ENCODE results near the gene SCN5A. TPM values are rescaled to one million over a fixed set of nuclear protein-coding genes. Genes with fewer than 3 reads are reported as not detected.

SCN5A gene
- total RNA-seq, 1 donor from 2014 or later, result 3.5 TPM

DNA sequence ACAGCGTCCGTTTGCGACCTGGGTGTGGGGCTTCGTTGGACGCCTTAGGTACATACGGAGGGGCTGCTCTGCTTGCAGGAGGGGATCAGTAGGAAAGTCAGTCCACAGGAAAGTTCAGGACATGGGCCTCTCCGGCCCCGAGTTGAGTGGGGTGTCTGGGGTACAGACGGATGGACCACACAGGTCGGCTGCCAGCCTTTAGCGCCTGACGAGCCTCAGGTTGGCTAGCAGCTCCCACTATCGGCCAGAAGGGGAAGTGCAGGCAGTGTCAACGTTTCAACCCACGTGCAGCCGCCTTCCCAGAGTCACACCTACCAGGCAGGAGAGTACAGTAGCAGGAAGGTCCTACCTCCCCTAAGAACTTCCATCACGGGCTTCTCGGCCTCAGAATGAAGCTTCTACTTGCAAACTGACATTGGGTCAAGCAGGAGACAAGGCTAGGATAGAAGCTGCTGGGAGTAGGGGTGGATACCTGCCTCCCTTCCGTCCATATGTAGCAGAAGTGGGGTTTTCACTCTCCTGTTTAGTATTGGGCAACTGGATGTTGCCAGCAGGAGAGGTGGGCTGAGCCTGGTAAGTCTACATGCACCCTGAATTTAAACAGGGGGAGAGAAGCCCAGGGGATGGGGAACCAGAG lies 1.8 kb upstream of the SCN5A start:
- H3K36me3 Mint-ChIP-seq, result no peaks in the 10 kb centered on the region
- DNase-seq (ENCODE audit: extremely low spot score, unreplicated experiment), result no peak
- TF ChIP-seq, protein P1, sequence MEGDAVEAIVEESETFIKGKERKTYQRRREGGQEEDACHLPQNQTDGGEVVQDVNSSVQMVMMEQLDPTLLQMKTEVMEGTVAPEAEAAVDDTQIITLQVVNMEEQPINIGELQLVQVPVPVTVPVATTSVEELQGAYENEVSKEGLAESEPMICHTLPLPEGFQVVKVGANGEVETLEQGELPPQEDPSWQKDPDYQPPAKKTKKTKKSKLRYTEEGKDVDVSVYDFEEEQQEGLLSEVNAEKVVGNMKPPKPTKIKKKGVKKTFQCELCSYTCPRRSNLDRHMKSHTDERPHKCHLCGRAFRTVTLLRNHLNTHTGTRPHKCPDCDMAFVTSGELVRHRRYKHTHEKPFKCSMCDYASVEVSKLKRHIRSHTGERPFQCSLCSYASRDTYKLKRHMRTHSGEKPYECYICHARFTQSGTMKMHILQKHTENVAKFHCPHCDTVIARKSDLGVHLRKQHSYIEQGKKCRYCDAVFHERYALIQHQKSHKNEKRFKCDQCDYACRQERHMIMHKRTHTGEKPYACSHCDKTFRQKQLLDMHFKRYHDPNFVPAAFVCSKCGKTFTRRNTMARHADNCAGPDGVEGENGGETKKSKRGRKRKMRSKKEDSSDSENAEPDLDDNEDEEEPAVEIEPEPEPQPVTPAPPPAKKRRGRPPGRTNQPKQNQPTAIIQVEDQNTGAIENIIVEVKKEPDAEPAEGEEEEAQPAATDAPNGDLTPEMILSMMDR (conservative IDR thresholded peaks at IDR 0.05), result peak; percentile 95
- H3K4me1 Mint-ChIP-seq (ENCODE audit: unreplicated experiment), result peaks cover 7% of the 10 kb centered on the region
- no peak overlapping the region for H3K4me3 Mint-ChIP-seq
- H3K9me3 Mint-ChIP-seq, result no peaks in the 10 kb centered on the region
- no peak overlapping the region for H3K27ac Mint-ChIP-seq
- peaks cover 24% of the 10 kb centered on the region for H3K27me3 Mint-ChIP-seq

DNA sequence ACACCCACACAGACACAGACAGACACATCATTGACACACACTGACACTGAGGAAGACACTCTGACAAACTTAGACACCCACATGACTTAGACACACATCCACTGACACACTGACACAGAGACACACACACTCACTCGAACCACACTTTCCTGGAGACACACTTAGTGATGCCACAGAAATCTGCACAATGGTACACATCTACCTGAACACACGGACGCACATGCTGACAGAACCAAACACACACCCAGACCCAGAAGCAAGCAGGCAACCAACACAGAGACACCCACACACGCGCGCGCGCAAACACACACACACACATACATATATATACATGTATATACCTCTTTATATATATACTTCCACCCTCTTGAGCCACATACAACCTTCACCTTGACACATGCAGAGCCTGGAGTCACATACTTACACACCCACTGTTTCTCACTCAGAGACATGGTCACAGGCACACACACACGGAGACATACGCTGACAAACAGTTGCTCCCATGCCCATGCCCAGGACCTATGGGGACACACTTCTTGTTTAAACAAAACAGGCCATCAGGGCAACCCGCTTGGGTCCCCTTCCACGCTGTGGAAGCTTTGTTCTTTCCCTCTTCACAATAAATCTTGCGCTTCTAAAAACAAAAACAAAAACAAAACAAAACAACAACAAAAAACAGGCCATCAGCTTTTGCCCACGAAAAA lies 913 bp upstream of the SCN5A start:
- peaks cover under 1% of the 10 kb centered on the region for H3K4me1 Mint-ChIP-seq (ENCODE audit: unreplicated experiment)
- H3K27me3 Mint-ChIP-seq, result peaks cover 17% of the 10 kb centered on the region
- H3K27ac Mint-ChIP-seq, result no peak overlapping the region
- no peaks in the 10 kb centered on the region for H3K36me3 Mint-ChIP-seq
- no peak overlapping the region for H3K4me3 Mint-ChIP-seq
- TF ChIP-seq, protein P1 (conservative IDR thresholded peaks at IDR 0.05), result no peak
- no peaks in the 10 kb centered on the region for H3K9me3 Mint-ChIP-seq
- no peak for DNase-seq (ENCODE audit: extremely low spot score, unreplicated experiment)

DNA sequence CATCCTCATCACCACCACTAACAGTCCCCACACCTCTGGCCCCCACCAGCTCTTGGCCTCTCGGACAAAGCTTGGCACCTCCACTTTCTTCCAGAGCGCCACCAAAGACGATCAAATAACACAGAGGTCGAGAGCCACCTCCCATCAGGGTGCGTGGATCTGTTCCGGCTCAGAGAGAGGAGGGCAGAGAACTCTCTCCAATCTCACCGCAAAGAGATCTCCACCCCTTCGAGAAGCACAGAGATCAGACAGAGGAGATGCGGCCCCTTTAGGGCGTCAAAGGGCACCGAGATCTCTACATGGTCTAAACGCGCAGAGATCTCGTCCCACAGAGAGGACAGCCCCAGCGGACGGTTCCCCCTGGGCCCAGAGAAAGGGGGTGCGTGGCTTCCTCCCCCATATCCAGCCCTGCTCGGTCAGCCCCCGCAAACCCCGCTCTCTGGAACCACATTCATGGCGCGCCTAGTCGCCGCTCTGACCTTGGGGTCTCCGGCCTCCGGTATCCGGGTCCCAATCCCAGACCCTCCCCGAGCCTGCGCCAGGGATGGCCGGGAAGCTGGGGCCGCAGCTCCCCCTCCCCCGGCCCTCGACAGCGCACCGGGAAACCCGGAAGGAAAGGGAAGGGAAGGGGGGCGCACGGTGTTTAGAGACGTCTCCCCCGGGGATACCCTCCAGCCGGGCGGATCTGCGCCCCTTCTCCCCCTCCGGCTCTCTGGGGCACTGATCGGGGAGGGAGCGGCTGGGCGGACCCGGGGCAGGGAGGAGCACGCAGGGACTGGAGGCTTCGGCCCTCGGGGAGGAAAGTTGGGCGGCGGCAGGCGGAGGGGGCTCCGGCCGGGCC lies 608 bp downstream of the SCN5A start:
- no peak for DNase-seq (ENCODE audit: extremely low spot score, unreplicated experiment)
- Mint-ChIP-seq H3K4me3 (no peak overlapping the region), H3K4me1 (ENCODE audit: unreplicated experiment) (no peaks in the 10 kb centered on the region), H3K27me3 (peaks cover 22% of the 10 kb centered on the region), H3K36me3 (no peaks in the 10 kb centered on the region), H3K27ac (no peak overlapping the region), H3K9me3 (no peaks in the 10 kb centered on the region)
- TF ChIP-seq, protein P1 (conservative IDR thresholded peaks at IDR 0.05), result no peak

DNA sequence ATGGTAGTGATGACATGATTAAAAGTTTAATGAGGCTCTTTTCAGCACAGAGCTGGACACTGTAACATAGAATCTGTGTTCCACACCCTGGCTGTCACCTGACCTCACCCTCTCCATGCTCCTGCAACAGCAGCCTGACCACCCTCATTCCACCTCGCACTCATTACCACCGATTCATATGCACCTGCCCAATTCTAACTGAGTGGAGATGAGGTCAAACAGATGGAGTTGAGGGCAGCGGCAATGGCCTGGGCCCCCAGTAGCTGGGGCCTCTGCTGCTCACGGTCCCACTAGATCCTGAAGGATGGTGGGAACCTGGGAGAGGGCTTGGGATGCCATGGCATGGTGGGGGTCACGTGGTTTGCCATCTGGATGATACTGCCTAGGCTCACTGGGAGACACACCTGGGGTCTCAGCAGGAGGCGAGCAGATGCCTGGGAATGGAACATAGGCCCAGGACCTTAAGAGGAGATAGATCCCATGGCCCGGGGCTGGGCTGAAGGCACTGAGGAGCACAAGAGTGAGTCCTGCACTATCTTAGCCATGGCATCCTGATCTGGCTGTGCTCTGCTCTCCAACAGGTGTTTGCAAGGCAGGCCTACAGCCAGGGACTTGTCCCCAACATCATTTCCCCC lies 1.3 kb downstream of the SCN5A start:
- Mint-ChIP-seq H3K36me3 (no peaks in the 10 kb centered on the region), H3K4me3 (no peak overlapping the region), H3K27ac (no peak overlapping the region), H3K9me3 (no peaks in the 10 kb centered on the region), H3K4me1 (ENCODE audit: unreplicated experiment) (no peaks in the 10 kb centered on the region), H3K27me3 (peaks cover 23% of the 10 kb centered on the region)
- TF ChIP-seq, protein P1 (conservative IDR thresholded peaks at IDR 0.05), result no peak
- no peak for DNase-seq (ENCODE audit: extremely low spot score, unreplicated experiment)

DNA sequence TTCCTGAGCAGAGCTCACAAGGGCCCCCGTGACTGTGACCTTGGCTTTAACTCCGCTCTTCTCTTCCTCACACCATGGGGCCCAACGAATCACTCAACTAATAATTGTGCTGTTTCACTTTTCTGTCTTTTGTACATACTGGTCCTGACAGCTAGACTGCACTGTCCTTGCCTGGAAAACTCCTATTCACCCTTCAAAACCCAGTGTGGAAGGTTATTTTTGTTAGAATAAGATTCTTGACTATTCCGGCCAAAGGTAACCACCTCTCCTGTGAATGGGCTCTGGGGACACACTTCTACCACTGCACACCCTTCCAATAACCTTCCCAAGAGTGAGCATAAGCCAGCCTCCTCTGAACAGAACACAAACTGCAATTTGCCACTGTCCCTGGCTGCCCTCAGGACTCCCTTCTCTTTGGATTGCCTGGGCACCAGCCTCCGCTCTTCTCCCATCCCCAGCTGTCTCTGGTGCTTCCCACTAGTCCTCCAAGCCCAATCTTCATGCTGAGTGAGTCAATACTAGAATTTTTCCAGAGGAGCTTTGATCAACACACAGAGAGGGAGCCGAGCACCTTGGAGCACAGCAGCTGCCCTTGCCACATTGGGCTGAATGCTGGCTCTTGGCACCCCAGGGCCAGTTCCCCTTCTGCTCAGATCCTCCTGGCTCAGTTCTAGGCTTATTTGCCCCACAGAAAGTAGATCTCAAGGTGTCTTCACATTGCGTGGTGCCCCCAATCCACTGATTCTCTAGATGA lies 2.1 kb downstream of the SCN5A start:
- TF ChIP-seq, protein P1 (conservative IDR thresholded peaks at IDR 0.05), result no peak
- Mint-ChIP-seq H3K27me3 (peaks cover 20% of the 10 kb centered on the region), H3K27ac (no peak overlapping the region), H3K4me1 (ENCODE audit: unreplicated experiment) (no peaks in the 10 kb centered on the region), H3K9me3 (no peaks in the 10 kb centered on the region), H3K36me3 (no peaks in the 10 kb centered on the region), H3K4me3 (no peak overlapping the region)
- DNase-seq (ENCODE audit: extremely low spot score, unreplicated experiment), result no peak
